Right renal pelvis (tissue), 4 donors: ENCODE measurements around the gene AMPD3. TPM values are rescaled to one million over a fixed set of nuclear protein-coding genes. Genes with fewer than 3 reads are reported as not detected.

Experiments
- DNase-seq, 4 donors: peaks; one replicate each; pipeline ENCODE4 v3.0.0-alpha.2; 2013; ENCODE audit warnings: low read depth in 4 of 4, low spot score in 3 of 4, missing footprints in 1 of 4
- polyA plus RNA-seq, 4 donors: library from polyadenylated mRNA; unstranded; fragments of 120-200 nt; gene quantifications; one replicate each; pipeline ENCODE4 v1.2.1, GENCODE V29; 2013; ENCODE audit not compliant: insufficient read length in 4 of 4

Gene AMPD3
- polyA plus RNA-seq, 4 donors = 5.2 to 6.0 (median 5.4) TPM

DNA sequence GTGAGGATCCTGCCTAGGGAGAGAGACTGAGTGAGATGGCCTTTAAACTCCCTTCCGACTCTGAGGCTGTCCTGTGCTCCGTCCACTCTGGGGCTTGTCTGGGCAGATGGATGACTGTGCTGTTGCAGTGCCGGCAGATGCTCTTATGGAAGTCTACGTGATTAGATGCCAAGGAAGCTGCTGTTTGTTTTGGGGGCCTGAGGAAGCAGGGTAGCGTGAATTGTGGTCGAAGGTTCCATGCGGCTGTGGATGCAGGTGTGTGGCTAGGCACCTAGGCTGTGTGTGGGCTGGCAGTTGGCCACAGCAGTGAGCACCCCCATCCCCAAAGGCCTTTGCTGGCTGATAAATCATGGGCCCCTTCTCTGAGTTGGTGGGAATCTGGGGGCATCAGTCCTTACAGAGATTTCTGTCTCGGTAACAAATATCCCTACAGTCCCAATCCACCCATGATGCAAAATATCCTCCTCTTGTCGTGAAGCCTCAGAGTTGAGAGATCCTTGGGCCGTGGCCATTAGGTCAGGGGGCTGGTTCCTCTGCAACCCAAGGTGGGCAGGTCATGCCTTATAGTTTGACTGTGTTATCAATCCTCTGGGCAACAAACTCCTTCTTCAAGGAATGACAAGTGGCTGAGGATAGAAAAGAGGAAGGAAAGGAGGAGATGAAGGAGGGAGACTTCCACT lies 31.2 kb downstream of the AMPD3 start:
- no peak for DNase-seq

DNA sequence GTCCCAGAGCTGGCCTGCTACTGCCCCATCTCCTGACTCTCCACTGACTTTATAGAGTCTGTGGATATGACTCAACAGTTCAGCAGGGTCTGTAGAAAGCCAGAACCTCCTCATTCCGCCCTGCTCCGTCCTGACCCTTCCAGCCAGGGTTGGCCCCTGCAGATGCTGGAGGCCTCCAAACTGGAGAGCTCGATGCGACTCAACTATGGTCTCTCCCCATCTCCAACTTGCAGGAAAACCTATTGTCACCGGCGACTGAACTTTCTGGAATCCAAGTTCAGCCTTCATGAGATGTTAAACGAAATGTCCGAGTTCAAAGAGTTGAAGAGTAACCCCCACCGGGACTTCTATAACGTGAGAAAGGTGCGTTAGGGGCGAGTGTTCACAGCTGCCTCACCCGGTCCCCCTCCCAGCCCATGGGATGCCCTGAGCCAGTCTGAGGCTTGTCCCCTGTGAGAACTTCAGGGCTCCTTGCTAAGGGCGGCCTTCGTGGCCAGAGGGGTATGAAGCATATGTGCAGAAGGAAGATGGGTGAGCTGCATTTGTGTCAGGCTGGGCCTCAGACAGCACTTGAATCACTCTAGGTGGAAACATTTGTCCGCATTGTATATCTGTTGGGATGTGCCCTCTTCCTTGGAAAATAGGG lies 32.1 kb downstream of the AMPD3 start:
- DNase-seq = no peak

DNA sequence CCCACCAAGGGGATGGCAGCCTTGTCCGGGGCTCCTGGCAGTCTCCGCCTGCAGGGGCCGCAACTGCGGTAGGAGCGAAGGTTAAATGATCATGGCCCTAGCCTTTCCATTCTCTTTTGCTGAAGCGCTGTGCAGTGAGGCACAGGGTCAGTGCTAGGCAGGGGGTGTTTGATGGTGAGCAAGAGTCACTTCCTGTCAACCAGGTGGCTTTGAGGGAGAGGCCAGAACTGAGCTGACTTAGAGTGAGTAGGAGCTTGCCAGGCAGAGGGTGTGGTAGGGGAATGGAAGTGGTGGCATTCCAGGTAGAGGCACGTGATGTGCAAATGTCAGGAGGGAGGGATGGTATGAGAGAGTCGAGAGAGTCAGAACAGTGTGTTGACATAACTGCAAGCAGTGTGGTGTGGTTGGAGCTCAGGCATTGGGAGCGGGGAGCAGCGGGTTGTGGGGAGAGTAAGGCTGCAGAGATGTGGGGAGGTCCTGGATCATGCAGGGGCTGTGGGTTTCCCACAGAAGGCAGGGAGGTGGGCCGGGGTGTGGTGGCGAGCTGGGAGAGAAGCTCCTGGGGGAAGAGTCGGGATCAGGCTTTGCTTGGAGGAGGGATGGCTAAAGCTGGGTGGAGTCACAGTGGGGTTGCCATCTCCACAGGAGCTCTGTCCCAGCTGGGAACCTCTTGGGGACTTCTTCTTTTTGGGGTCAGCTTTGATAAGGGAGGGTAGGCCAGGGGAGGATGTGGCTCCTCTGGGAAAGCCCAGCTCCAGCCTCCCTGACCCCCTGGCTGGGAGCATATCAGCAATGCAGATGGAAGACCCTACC lies 33.3 kb downstream of the AMPD3 start:
- DNase-seq = no peak

DNA sequence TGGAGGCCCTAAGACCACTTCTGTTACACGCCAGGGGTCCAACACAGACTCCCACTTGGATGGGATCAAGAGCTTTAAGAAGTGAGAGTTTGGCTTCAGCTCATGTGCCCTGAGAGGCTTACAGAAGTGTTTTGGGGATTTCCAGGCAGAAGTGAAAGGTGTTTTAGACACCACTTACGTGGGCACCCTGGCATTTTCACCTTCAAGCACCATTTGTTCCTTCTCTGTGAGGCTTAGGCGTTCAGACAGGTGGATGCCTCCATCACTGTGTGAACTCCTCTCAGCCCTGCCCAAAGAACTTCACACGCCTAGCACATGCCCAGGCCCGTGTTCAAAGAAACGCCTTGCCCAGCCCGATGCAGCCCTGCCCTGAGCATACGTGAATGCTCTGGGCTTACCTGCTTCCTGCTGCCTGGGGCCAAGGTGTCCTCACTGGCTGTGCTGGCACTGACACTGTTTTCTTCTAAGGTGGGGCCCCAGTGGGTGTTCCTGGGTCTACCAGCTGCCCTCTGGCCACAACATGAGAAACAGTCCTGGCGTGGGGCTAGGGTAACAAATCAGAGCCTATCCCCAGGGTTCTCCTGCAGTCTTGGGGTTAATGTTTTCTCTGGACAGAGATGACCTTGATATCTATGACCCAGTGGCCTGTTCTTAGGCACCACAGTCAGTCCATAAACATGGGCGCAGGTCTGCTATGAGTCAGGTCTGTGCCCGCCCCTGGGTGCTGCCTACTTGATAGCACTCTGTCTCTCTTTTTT lies 34.0 kb downstream of the AMPD3 start:
- no peak for DNase-seq

DNA sequence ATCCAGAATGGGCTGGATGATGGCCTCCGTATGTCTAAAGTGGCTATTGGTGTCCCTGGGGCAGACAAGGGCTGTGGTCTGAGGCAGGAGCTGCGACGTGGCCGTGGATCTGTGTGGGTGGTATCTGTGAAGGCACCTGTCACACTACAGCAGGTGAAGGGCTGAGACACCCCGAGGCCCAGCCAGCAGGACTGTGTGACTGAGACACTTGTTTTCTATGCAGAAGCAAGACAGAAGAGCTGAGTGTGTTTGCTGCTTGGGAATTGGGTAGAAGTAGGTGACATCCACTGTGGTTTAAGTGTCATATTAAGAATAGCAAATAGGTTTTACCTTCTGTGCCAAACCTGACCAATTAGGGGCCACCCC lies 35.0 kb downstream of the AMPD3 start:
- DNase-seq = no peak

DNA sequence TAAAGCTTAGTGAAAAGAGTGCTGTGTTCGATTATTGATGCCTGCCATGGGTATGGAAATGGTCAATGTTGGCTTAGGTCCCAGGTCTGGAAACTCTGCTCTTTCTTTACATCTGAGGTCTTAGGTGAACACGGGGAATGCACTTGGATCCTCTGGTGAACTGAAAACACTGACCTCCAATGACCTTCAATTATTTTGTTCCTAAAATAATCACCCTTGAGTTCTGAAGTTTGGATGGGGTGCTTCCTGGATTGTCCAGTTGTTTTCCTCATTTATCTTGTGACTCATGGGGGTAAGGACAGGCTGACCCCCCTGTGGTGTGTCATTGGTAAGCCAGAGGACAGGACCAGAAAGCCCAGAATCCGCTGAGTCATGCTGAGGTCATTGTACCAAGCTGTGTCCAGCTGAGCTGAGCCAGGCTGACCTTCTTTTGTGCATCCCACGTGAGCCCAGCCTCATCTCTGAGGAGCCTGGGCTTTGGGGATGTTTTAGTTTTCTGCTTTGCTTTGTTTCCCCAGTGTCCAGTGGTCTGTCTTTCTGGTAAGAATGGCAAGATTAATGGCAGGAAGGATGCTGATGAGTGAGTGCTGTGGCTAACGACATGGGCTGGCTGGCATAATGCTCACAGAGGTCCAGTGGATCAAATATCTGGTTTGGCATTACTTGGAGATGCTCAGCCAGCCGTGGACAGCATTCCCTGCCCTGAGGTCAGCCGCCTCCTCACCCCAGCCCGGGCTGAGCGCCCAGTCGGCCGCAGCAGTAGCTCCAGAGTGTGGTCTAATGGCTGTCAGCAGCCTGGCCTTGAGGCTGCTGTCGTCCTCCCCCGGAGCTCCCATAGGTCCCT lies 35.6 kb downstream of the AMPD3 start:
- peak in 1 of 4 donors; percentile 20 for DNase-seq

DNA sequence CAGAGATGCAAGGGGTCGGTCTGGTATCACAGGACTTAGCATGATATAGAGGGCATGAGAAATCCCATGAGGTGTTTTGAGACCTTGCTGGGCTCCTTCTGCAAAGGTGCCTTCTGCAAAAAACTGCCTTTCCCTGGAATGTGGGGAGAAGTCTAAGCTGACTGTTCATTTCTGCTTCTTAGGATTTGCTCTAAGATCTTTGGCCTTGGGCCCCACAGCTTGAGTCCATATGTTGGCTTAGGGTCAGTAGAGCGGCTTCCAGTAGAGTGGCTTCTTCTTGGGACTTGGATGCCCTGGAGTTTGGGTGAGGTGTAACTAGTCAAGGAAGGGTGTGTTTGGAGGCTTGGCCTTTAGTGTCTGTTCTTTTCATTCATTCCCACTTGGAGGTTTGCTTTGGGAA lies 37.0 kb downstream of the AMPD3 start:
- DNase-seq = no peak

DNA sequence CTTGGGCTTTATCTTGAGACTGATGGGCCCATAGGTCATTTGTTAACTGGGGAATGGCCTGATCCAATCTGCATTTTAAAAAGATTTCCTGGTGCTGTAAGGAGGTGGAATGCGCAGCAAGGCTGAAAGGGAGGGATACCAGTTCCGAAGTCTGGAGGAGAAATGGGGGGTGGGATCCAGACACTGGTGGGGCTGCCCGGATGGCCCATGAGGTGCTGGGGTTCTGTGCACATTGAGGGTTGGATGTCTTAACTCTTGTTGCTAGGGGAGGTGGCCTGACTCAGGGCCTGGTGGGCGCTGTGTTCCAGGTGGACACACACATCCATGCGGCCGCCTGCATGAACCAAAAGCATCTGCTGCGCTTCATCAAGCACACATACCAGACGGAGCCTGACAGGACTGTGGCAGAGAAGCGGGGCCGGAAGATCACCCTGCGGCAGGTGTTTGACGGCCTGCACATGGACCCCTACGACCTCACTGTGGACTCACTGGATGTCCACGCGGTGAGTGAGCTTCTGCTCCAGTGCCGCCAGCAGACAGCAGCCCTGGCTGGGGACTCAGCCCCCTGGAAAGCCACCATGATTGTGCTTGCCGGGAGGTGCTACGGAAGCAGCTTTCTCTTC lies 38.1 kb downstream of the AMPD3 start:
- no peak for DNase-seq

DNA sequence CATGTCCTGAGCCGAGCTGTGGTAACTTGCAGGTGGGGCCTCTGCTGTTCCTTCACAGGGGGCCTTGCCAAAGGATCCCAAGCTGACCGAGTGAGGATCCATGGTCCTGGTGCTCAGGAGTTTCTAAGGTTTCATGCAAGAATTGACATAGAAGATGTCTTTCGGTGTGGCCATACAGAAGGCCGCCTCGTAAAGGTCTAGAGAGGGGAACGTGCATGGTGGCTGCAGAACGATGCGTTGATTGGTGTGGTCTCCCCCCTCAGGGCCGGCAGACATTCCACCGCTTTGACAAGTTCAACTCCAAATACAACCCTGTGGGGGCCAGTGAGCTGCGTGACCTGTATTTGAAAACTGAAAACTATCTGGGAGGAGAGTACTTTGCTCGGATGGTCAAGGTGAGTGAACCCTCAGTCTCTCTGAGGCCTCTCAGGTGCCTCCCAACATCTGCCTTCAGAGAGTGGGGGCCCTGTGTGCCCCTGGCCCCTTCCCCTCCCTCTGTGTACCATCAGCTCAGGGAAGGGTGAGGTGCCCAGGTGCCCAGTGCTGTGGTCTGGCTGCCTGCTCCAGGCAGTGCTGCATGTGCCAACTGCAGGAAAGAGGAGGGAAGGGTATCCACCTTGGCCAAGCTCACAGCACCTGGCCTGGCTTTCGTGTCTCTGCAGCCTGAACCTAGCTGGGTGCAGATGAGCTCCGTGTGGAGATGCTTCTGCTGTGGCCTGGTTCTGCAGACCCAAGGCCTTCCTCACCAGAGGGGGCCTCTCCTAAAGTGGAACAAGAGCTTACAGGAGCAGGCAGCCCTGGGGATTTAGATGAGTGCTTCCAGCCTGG lies 39.8 kb downstream of the AMPD3 start:
- DNase-seq = no peak

DNA sequence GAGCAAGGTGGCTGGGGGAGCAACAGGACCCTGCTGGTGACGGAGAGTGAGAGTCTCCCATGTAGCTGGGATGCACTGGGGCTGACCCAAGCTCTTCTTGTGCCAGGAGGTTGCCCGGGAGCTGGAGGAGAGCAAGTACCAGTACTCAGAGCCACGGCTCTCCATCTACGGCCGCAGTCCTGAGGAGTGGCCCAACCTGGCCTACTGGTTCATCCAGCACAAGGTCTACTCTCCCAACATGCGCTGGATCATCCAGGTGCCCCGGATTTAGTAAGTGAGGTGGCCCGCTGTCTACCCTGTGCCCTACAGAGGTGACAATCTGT lies 40.4 kb downstream of the AMPD3 start:
- no peak for DNase-seq

DNA sequence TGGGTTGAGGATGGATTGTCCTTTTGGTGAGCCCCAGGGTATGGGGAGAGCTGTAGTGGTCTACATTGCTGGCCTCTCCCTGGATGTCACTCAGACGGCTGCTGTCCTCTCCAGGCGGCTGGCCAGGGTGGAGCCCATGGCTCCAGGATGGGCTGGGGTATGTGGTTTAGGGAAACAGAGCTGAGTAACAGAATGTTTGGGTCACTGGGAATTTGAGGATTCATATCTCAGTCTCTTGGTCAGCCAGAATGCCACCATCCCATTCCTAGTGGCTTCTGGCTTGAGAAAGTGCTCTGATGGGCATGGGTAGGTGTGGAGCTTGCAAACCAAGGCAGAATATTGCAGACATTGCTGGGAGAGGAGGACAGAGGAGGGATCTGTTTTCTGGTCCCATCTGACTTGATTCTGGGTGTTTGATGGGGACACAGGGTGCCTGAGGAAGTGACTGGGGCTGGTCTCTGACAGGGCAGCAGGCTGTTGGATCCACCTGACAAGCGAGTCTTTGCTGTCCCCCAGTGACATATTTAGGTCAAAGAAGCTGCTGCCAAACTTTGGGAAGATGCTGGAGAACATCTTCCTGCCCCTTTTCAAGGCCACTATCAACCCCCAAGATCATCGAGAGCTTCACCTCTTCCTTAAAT lies 41.4 kb downstream of the AMPD3 start:
- no peak for DNase-seq

DNA sequence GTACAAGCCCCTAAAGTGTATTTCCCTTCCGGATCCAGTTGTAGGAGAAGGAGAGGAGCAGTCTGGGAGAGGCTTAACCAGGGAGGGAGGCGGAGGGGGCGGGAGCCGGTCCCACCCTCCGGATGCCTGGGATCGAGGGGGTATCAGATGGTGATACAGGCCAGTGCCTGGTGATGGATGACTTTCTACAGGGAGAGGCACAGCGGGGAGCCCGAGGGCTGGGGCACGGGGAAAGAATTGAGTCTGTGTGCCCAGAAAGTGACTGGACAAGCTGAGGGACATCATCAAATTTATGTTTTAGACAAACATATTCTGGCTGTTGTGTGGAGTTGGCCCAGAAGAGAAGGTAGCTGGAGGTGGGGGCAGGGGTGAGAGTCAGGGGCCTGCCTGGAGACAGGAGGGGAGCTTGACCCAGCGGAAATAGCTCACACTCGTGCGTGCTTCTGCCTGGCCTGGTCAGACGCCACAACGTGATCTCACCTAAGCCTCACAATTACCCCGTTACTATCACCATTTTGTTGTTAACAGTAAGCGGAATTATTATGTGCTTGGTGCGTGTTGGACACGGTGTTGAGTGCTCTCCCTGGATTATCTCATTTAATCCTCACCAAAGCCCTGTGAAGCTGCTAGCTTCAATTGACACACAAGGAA lies 42.4 kb downstream of the AMPD3 start:
- no peak for DNase-seq

DNA sequence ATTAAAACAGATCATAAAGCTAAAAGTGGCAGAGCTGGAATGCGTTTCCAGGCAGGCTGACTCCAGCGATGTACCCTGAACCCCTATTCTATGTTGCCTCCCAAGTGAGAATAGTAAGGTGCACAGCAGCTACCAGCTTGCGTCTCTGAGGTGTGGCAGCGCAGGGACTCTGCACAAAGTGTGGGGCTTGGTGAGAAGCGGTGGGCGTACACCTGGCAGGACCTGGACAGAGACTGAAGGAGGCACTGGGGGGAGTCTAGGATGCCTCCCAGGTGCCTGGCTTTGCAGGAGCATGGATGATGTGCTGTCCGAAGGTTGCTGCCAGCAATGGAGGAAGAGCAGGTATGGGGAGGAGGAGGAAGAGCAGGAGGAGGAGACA lies 42.9 kb downstream of the AMPD3 start:
- DNase-seq = no peak

DNA sequence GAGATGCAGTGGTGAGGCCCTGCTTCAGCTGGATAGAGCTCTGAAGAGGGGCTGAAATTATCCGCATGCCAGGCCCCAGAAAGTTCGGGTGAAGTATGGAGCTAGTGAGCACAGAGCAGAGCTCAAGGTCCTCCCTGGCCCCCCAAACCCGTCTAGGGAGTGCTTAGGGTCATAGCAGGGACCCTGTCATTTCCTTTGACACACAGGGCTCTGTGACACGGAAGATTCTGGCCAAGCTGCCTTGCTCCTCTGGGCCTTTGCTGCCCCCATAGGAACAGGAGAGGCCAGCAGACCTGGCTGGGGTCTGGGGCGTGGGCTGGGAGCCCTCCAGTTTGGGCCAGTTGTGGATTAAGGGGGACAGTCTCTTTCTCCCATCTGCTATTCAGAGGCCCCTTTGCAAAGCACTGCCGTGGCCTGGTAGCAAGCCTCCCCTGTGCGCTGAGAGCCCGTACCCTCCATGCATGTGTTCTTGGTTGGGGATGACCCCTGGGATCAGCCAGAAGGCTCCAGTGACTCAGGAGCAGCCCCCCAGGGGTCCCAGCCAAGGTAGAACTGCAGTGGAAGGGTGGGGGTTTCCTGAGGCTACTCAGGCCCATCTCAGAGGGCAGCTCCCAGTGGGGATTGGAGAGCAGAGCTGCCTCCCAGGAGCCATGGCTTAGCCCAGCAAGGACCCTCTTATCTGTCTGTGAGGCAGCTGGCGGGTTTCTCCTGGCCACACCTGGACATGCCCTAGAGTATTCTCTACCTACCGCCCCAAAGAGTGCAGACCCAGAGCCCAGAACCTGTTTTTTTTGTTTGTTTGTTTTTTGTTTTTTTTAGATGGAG lies 43.6 kb downstream of the AMPD3 start:
- DNase-seq = no peak

DNA sequence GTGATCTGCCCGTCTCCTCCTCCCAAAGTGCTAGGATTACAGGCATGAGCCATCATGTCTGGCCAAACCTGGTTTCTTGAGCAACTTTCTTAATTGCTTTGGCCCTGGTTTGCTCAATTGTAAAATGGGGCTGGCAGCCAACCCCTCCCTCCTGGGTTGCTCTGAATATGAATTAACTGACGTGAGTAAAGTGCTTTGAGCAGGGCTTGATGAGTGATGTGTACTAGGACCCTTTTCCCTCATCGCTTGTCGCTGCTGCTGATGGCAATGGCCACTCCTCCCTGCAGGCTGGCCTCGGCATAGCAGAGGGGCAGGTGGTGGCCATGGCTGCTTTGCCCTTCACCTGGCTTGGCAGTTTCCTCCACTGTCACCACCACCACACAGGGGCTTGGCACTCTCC lies 44.4 kb downstream of the AMPD3 start:
- no peak for DNase-seq

DNA sequence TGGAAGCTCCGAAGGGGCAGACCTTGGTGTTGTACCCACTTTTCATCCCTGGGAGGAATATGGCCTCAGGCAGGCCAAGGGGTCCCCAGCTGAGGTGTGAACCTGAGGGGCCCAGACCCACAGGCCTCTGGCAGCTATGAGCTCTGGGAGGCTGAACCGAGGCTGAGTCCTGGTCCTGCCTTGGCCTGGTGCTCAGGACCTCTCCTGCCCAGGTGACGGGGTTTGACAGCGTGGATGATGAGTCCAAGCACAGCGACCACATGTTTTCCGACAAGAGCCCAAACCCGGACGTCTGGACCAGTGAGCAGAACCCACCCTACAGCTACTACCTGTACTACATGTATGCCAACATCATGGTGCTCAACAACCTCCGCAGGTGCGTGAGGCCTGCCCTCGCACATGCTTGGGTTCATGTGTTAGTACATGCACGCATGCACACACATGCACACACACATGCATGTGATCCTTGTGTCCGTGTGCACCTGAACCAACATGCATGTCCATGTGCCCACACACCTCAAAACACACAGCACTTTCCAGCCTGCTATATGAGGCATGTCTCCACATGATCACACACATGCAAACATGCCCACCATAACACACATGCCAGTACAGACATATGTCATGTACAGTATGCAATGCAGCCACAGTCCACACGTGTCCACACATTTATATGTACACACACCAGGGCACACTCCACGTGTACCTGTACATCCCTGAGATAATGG lies 45.0 kb downstream of the AMPD3 start:
- no peak for DNase-seq
